Cardiac septum (tissue), 1 donor: ENCODE measurements around the gene ADAMTSL1. TPM values are rescaled to one million over a fixed set of nuclear protein-coding genes. Genes with fewer than 3 reads are reported as not detected.

Experiments
- DNase-seq: peaks from one replicate; pipeline ENCODE4 v3.0.0-alpha.2; 2020; ENCODE audit warnings: low spot score
- intact Hi-C: fragments of 100-400 bp; cut with DNase I; formaldehyde crosslinking; loops from one replicate; pipeline ENCODE4 v1.14.0; 2022
- total RNA-seq: library from RNA; stranded (reverse); fragmentation: NEBNext Ultra II Directional; extraction: Animal tissue kit (Norgen Biotek cat#: 25700); gene quantifications from one replicate; pipeline ENCODE4 v1.2.1, GENCODE V29; 2021
- donor health status: DM: no; HTN: no; CAD: no.

The ADAMTSL1 gene
- total RNA-seq, 1 donor from 2014 or later, result 2.1 TPM

DNA sequence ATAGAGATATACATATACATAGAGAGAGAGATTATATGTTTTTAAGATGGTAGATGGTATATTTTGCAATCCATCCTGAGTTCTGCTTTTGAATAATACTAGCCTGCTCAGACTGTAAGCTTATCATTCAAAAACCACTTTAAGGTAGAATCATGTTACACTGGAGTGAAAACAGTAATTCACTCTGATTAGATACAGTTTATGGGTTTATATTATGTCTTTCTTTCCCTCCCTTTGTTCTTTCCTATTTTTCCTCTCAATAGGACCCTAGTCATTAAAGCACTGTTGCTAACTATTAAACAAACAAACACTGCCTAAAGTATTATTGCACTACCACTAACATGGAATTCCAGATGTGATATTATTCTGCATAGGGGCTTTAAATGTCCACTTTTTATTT, 202.0 kb downstream of the ADAMTSL1 start:
- DNase-seq, result no peak
- intact Hi-C loops, result no loop called here

GRCh38 chr9:18676525-18676924, 202.6 kb downstream of the ADAMTSL1 start:
- intact Hi-C loops, result no loop called here
- no peak for DNase-seq

- intact Hi-C loops, result no loop called here
- no peak for DNase-seq
Observed at GRCh38 chr9:18678821-18679590, 205.1 kb downstream of the ADAMTSL1 start.

DNA sequence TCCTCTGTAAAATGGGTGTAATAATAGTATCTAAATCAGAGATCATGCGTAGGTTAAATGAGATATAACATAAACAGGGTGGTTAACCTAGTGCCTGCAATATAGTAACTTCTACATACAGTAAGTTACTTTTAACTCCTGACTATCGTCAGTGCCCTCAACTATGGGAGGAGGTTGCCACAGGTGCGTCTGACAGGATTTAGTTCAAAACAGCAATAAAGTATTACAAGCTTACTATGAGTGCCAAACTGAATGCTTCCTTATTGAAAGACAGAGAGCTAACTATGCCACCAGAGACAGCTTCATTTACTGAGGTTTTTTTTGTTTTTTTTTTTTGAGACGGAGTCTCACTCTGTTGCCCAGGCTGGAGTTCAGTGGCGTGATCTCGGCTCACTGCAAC, 209.0 kb downstream of the ADAMTSL1 start:
- intact Hi-C loops, result no loop called here
- no peak for DNase-seq

DNA sequence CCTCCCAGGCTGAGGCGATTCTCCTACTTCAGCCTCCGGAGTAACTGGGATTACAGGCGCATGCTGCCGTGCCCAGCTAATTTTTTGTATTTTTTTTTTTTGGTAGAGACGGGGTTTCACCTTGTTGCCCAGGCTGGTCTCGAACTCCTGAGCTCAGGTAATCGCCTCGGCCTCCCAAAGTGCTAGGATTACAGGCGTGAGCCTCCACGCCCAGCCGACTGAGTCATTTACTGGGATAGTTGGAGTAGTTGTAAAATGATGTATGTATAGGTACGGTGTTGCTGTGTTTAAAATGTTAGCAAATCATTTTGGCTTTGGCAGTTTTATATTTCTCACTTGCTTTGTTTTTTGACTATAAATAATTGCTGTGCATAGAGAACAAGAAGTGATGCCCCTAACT, 209.4 kb downstream of the ADAMTSL1 start:
- intact Hi-C loops, result no loop called here
- no peak for DNase-seq

DNA sequence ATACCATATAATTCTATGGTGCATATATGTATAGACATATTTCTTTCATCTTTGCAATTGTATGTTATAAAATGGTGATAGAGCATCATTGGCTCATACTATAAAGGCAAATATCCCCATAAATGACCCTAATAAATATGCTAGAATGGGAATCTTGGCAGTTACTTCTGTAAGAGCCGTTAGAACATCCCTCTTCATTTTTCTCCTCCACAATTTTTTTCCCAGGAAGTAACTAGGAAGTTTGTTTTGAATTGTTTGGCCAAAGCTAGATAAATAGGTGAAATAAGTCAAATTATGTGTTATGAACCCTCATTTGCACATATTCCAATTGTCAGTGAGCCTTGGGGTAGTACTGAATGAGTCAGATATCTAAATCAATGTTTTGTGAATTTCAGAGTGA, 209.9 kb downstream of the ADAMTSL1 start:
- intact Hi-C loops, result no loop called here

DNA sequence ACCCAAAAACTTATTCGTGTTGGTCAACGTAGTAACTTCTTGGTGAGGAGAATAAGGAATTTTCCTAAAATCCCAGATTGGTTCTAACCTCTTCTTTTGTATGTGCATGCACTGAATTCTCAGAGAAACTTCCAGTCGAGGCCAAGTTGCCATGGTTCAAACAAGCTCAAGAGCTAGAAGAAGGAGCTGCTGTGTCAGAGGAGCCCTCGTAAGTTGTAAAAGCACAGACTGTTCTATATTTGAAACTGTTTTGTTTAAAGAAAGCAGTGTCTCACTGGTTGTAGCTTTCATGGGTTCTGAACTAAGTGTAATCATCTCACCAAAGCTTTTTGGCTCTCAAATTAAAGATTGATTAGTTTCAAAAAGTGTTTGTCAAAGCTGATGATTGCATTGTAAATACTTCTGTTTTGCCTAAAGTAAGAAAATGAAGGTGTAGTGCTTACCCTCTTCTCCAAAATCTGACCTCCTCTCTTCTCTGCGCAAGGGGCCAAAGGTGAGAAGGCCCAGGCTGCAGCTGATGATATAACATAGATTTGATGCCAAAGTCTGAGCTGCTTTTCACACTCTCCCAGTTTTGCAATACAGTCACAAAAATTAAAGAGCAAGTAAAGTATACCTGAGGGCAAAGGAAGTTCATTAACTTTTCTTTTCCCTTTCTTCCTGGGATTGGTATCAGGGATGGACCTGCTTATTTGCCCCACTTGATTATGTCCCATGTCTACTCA, 210.8 kb downstream of the ADAMTSL1 start:
- no peak for DNase-seq
- intact Hi-C loops, result no loop called here

More for the DNA sequence above, 209.9 kb downstream of the ADAMTSL1 start:
- no peak for DNase-seq

DNA sequence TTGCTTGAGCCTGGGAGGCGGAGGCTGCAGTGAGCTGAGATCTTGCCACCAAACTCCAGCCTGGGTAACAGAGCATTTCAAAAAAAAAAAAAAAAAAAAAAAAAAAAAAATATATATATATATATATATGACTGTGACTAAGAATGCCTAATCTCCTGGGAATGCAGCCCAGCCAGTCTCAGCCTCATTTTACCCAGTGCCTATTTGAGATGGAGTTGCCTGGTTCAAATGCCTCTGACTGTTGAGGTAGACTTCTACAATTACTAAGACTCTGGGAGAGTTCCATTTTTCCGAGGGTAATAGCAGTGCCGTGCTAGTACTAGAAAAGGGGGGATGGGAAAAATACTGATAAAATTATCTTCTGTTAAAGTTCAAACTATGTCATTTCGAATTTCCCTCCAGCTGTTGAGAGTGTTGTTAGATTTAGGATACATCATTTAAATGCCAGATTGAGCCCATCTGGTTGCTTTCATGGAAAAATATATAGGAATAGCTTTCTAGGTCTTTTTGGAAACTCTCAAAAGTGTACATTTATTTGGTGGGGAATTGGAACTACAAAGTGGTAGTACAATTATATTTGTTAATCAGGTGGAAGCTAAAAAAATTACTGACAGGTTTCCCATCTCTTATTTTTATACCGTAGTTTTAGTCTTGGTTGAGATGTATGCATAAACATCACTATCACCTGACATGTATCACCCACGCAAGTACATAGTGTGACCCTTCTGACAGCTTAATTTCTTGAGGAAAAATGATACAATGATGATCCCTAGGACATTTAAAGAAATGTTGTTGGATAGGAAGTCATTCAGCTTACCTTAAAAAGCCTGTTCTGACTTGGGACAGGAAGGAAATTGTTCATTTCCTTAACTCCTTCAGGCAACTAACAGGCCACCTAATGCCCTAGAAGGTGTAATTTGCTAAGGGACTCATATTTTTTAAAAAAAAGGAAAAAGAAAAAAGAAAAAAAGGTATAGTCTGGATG, 214.9 kb downstream of the ADAMTSL1 start:
- DNase-seq, result no peak
- intact Hi-C loops, result no loop called here

- intact Hi-C loops, result no loop called here
- no peak for DNase-seq
Observed at GRCh38 chr9:18689921-18690320, 216.0 kb downstream of the ADAMTSL1 start.

- intact Hi-C loops, result no loop called here
- DNase-seq, result no peak
Observed at GRCh38 chr9:18692268-18692667, 218.3 kb downstream of the ADAMTSL1 start.

GRCh38 chr9:18692962-18693361, 219.0 kb downstream of the ADAMTSL1 start:
- DNase-seq, result no peak
- intact Hi-C loops, result no loop called here

GRCh38 chr9:18694959-18695668, 221.2 kb downstream of the ADAMTSL1 start:
- intact Hi-C loops, result no loop called here
- DNase-seq, result no peak

DNA sequence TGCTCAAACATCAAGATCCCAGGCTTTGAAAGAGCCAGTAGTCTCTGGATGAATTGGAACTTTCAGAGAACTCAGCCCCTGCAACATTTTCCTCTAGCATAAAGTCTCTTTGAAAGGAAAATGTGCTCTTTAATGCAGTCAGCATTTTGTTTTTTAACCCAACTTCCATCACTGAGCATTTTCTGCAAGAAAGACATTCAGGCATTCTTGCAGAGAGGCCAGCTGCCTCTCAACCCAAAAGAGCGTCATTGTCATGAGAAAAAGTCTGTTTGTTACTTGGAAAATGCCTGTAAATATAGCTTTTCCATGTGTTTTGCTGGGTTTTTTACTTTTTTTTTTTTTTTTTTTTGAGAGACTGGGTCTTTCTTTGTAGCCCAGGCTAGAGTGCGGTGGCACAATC, 225.0 kb downstream of the ADAMTSL1 start:
- no peak for DNase-seq
- intact Hi-C loops, result no loop called here

DNA sequence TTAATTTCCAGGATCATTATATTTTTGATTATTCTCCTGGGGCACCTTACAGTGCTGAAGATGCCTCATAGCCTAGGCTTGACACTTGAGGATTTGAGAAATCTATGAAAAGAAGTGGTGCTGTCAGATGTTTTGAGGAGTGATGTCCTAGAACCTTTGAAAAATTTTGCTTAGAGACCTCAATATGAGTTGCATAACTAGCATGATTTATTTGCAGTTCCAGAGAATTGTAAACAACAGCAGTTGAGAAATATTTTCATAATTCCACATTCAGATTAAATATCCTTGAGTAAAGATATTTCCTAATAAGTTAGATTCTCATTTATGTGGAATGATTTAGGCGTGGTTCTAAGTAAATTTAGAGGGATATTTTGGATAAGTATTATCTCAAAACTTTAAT, 225.8 kb downstream of the ADAMTSL1 start:
- intact Hi-C loops, result loop anchor here (10.0 kb wide), 2 partner anchors 85 to 285 kb away; no protein-coding TSS in a partner anchor
- no peak for DNase-seq

GRCh38 chr9:18700714-18701113, 226.8 kb downstream of the ADAMTSL1 start:
- intact Hi-C loops, result loop anchor here (10.0 kb wide), 2 partner anchors 84 to 284 kb away; no protein-coding TSS in a partner anchor
- DNase-seq, result no peak

GRCh38 chr9:18703151-18703900, 229.4 kb downstream of the ADAMTSL1 start:
- intact Hi-C loops, result loop anchor here (10.0 kb wide), 2 partner anchors 81 to 281 kb away; no protein-coding TSS in a partner anchor
- DNase-seq, result no peak

DNA sequence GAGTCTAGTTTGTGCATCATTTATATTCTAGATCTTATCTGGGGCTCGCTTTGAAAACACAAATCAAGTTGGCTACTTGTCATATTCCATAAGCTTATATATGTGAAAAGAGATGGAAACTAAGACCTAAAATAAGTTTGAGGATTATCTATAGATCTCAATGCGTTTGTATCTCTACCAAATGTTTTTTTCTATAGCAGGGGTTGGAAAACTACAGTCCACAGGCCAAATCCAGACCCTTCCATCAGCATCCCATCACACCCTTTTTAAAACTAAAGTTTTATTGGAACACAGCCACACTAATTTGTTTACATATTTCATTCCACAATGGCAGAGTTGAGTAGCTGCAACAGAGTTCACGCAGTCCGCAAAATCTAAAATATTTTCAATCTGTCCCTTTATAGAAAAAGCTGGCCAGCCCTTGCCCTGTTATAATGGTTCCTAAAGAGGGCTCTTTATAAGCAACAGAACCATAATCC, 230.0 kb downstream of the ADAMTSL1 start:
- no peak for DNase-seq
- intact Hi-C loops, result loop anchor here (10.0 kb wide), 2 partner anchors 81 to 281 kb away; no protein-coding TSS in a partner anchor

GRCh38 chr9:18705796-18706392, 231.9 kb downstream of the ADAMTSL1 start:
- no peak for DNase-seq
- intact Hi-C loops, result loop anchor here (10.0 kb wide), 2 partner anchors 79 to 279 kb away; no protein-coding TSS in a partner anchor
